ENCODE measurements around the gene PDE3A.

Gene PDE3A

DNA sequence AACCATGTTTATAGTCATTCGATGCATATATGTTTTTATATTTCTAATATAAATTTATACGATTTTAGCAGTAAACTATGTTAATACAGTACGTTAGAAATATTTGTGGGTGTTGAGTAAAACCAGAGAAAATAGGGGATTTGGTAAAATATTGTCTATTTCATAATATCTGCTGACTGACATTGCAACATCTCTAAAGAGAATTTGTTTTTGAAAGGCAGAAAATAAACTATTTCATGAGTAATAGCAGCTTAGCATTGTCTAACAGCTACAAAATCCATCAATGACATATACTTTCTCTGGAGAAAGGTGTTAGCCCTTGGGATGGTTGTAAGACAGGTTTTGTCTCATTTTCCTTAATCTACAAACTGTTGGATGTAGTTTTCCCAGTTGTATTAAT lies 144.9 kb downstream of the PDE3A start:
- H3K79me2 ChIP-seq (ENCODE audit: control insufficient read depth, low read length) = no peaks in the 10 kb centered on the region
- H3F3A ChIP-seq (ENCODE audit: control insufficient read depth, insufficient read depth) = no peaks in the 10 kb centered on the region
- H3K9me3 ChIP-seq (ENCODE audit: control insufficient read depth, insufficient read depth, low read length) = no peaks in the 10 kb centered on the region
- no peaks in the 10 kb centered on the region for H3K9me2 ChIP-seq (replicated peaks; ENCODE audit: control insufficient read depth, low read length)
- no peak overlapping the region for H3K4me3 ChIP-seq (ENCODE audit: low read length)
- no peak overlapping the region for H3K27ac ChIP-seq (ENCODE audit: low read depth, low read length)
- no peaks in the 10 kb centered on the region for H3K4me1 ChIP-seq (ENCODE audit: control insufficient read depth, low read length)
- H3K36me3 ChIP-seq (ENCODE audit: control insufficient read depth, low read length) = no peaks in the 10 kb centered on the region
- TF ChIP-seq EZH2phosphoT487 (IDR thresholded peaks at IDR 0.05; ENCODE audit: borderline replicate concordance, low read length) = no peak
- TF ChIP-seq, protein P1, sequence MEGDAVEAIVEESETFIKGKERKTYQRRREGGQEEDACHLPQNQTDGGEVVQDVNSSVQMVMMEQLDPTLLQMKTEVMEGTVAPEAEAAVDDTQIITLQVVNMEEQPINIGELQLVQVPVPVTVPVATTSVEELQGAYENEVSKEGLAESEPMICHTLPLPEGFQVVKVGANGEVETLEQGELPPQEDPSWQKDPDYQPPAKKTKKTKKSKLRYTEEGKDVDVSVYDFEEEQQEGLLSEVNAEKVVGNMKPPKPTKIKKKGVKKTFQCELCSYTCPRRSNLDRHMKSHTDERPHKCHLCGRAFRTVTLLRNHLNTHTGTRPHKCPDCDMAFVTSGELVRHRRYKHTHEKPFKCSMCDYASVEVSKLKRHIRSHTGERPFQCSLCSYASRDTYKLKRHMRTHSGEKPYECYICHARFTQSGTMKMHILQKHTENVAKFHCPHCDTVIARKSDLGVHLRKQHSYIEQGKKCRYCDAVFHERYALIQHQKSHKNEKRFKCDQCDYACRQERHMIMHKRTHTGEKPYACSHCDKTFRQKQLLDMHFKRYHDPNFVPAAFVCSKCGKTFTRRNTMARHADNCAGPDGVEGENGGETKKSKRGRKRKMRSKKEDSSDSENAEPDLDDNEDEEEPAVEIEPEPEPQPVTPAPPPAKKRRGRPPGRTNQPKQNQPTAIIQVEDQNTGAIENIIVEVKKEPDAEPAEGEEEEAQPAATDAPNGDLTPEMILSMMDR (IDR thresholded peaks at IDR 0.05; ENCODE audit: low read depth, low read length, poor library complexity, severe bottlenecking) = no peak
- no peaks in the 10 kb centered on the region for H4K20me1 ChIP-seq (ENCODE audit: control insufficient read depth, insufficient read depth, low read depth, low read length)
- H3K27me3 ChIP-seq (ENCODE audit: control insufficient read depth, low read length) = no peaks in the 10 kb centered on the region
- no peak overlapping the region for H3K4me2 ChIP-seq (ENCODE audit: low read length)

- Histone ChIP-seq H3F3A (ENCODE audit: control insufficient read depth, insufficient read depth) (no peaks in the 10 kb centered on the region), H3K4me2 (ENCODE audit: low read length) (no peak overlapping the region), H3K79me2 (ENCODE audit: control insufficient read depth, low read length) (no peaks in the 10 kb centered on the region), H3K4me3 (ENCODE audit: low read length) (no peak overlapping the region), H3K36me3 (ENCODE audit: control insufficient read depth, low read length) (no peaks in the 10 kb centered on the region), H3K9me2 (replicated peaks; ENCODE audit: control insufficient read depth, low read length) (no peaks in the 10 kb centered on the region), H4K20me1 (ENCODE audit: control insufficient read depth, insufficient read depth, low read depth, low read length) (no peaks in the 10 kb centered on the region), H3K9me3 (ENCODE audit: control insufficient read depth, insufficient read depth, low read length) (no peaks in the 10 kb centered on the region), H3K27me3 (ENCODE audit: control insufficient read depth, low read length) (no peaks in the 10 kb centered on the region), H3K27ac (ENCODE audit: low read depth, low read length) (no peak overlapping the region), H3K4me1 (ENCODE audit: control insufficient read depth, low read length) (no peaks in the 10 kb centered on the region)
- TF ChIP-seq, protein P1 (IDR thresholded peaks at IDR 0.05; ENCODE audit: low read depth, low read length, poor library complexity, severe bottlenecking) = no peak
- TF ChIP-seq EZH2phosphoT487 (IDR thresholded peaks at IDR 0.05; ENCODE audit: borderline replicate concordance, low read length) = no peak
These were observed 146.3 kb downstream of the PDE3A start for GRCh38 chr12:20514598-20514997.

DNA sequence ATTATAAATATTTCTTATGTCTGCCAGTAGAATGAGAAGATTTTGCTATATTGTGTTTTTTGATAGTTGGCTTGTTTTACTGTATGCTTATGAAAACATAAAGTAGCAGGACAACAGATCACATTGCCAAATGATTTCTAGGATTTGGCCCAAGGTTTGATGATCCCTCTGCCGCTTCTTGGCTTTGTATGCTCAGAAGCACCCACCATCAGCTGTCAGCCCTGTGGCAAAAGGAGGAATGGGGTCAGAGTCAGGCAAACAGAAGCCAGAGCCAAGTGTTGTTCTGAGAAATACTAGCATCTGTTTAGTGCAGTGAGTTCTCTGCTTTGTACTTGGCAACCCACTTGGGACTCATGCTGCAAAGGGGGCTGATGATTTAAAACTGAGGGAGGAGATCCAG lies 152.2 kb downstream of the PDE3A start:
- Histone ChIP-seq H4K20me1 (ENCODE audit: control insufficient read depth, insufficient read depth, low read depth, low read length) (no peaks in the 10 kb centered on the region), H3K9me3 (ENCODE audit: control insufficient read depth, insufficient read depth, low read length) (no peaks in the 10 kb centered on the region), H3K27ac (ENCODE audit: low read depth, low read length) (no peak overlapping the region), H3K4me3 (ENCODE audit: low read length) (no peak overlapping the region), H3K4me2 (ENCODE audit: low read length) (no peak overlapping the region), H3K36me3 (ENCODE audit: control insufficient read depth, low read length) (no peaks in the 10 kb centered on the region), H3F3A (ENCODE audit: control insufficient read depth, insufficient read depth) (no peaks in the 10 kb centered on the region), H3K4me1 (ENCODE audit: control insufficient read depth, low read length) (no peaks in the 10 kb centered on the region), H3K79me2 (ENCODE audit: control insufficient read depth, low read length) (no peaks in the 10 kb centered on the region), H3K27me3 (ENCODE audit: control insufficient read depth, low read length) (no peaks in the 10 kb centered on the region), H3K9me2 (replicated peaks; ENCODE audit: control insufficient read depth, low read length) (no peaks in the 10 kb centered on the region)
- TF ChIP-seq, protein P1 (IDR thresholded peaks at IDR 0.05; ENCODE audit: low read depth, low read length, poor library complexity, severe bottlenecking) = no peak
- TF ChIP-seq EZH2phosphoT487 (IDR thresholded peaks at IDR 0.05; ENCODE audit: borderline replicate concordance, low read length) = no peak

- Histone ChIP-seq H3K9me3 (ENCODE audit: control insufficient read depth, insufficient read depth, low read length) (no peaks in the 10 kb centered on the region), H3K36me3 (ENCODE audit: control insufficient read depth, low read length) (no peaks in the 10 kb centered on the region), H3K4me3 (ENCODE audit: low read length) (no peak overlapping the region), H3K9me2 (replicated peaks; ENCODE audit: control insufficient read depth, low read length) (no peaks in the 10 kb centered on the region), H3K4me1 (ENCODE audit: control insufficient read depth, low read length) (no peaks in the 10 kb centered on the region), H4K20me1 (ENCODE audit: control insufficient read depth, insufficient read depth, low read depth, low read length) (no peaks in the 10 kb centered on the region), H3K4me2 (ENCODE audit: low read length) (no peak overlapping the region), H3K79me2 (ENCODE audit: control insufficient read depth, low read length) (no peaks in the 10 kb centered on the region), H3K27ac (ENCODE audit: low read depth, low read length) (no peak overlapping the region), H3K27me3 (ENCODE audit: control insufficient read depth, low read length) (no peaks in the 10 kb centered on the region), H3F3A (ENCODE audit: control insufficient read depth, insufficient read depth) (no peaks in the 10 kb centered on the region)
- TF ChIP-seq, protein P1 (IDR thresholded peaks at IDR 0.05; ENCODE audit: low read depth, low read length, poor library complexity, severe bottlenecking) = no peak
- no peak for TF ChIP-seq EZH2phosphoT487 (IDR thresholded peaks at IDR 0.05; ENCODE audit: borderline replicate concordance, low read length)
These were observed 155.3 kb downstream of the PDE3A start for GRCh38 chr12:20523658-20524057.

Measured in DOHH2 (cell line).